ENCODE results near the gene OTOG.

DNA sequence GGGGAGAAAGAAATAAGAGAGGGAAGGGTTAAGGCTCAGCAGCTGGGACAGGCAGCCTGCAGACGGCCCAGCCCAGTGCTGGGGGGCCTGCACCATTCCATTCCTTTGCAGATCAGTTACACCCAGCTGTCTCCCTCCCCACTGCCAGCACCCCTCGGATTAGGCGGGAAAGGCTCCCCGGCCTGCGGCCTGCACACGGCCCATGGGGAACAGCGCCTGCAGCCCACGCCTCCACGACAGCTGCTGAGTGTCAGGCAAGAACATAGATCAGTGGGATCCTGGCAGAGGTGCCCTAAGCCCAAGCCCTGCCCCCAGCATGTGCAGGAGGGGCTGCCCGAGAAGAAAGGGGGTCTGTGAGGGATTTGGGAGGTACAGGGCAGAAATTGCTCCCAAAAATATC is 106.6 kb downstream of the OTOG start:
- TF ChIP-seq EZH2 (IDR thresholded peaks at IDR 0.05; ENCODE audit: insufficient read depth, poor library complexity, severe bottlenecking) (no peak), EZH2phosphoT487 (IDR thresholded peaks at IDR 0.05; ENCODE audit: insufficient read depth, low read depth) (no peak)

All from GM23248 (cell line).